BJ (cell line): ENCODE results near the gene YWHAQ. TPM values are rescaled to one million over a fixed set of nuclear protein-coding genes. Genes with fewer than 3 reads are reported as not detected.

Experiments used
- CTCF ChIA-PET: fragments of 350-600 bp; formaldehyde crosslinking; extraction: SDS; loops from one replicate; lab custom pipeline; 2021; ENCODE audit warnings: antibody characterized with exemption, inconsistent platforms; lab: Yijun Ruan, JAX
- POLR2A ChIA-PET: fragments of 300-600 bp; sonication (Branson Sonifier 250); formaldehyde crosslinking; extraction: SDS; loops from one replicate; lab custom pipeline; 2021; ENCODE audit warnings: antibody characterized with exemption; lab: Charles Lee
- DNase-seq: peaks from one replicate; pipeline ENCODE4 v3.0.0-alpha.2; 2011; ENCODE audit warnings: low read depth
- H3K27me3 ChIP-seq: 2 replicates; pipeline ENCODE4 v1.6.0; 2011; ENCODE audit warnings: low read length; ENCODE audit not compliant: control insufficient read depth, insufficient read depth
- H3K36me3 ChIP-seq: 2 replicates; pipeline ENCODE4 v1.5.1; 2011; ENCODE audit warnings: low read length; ENCODE audit not compliant: control insufficient read depth, insufficient read depth
- H3K4me3 ChIP-seq: 2 replicates; pipeline ENCODE4 v1.5.1; 2011; ENCODE audit warnings: low read depth, mild to moderate bottlenecking, control low read depth, low read length
- polyA minus RNA-seq: library from RNA; depleted of rRNA, polyadenylated mRNA; stranded (reverse); fragments of >200 nt; gene quantifications from 2 replicates; pipeline ENCODE4 v1.2.3, GENCODE V29; 2011; rRNA and poly(A)+ RNA removed
- polyA plus RNA-seq: library from polyadenylated mRNA; depleted of rRNA; stranded (reverse); fragments of >200 nt; gene quantifications from 2 replicates; pipeline ENCODE4 v1.2.3, GENCODE V29; 2011; rRNA removed
- TF ChIP-seq, protein P1 (sequence below): IDR thresholded peaks from 2 replicates; pipeline ENCODE4 v1.5.1; 2011; ENCODE audit warnings: low read depth, mild to moderate bottlenecking, control low read depth, inconsistent platforms, low read length, moderate library complexity; ENCODE audit not compliant: insufficient read depth

Gene YWHAQ
- 235 and 305 TPM in 2 replicates for polyA plus RNA-seq
- polyA minus RNA-seq, result 89.1 and 126 TPM in 2 replicates

DNA sequence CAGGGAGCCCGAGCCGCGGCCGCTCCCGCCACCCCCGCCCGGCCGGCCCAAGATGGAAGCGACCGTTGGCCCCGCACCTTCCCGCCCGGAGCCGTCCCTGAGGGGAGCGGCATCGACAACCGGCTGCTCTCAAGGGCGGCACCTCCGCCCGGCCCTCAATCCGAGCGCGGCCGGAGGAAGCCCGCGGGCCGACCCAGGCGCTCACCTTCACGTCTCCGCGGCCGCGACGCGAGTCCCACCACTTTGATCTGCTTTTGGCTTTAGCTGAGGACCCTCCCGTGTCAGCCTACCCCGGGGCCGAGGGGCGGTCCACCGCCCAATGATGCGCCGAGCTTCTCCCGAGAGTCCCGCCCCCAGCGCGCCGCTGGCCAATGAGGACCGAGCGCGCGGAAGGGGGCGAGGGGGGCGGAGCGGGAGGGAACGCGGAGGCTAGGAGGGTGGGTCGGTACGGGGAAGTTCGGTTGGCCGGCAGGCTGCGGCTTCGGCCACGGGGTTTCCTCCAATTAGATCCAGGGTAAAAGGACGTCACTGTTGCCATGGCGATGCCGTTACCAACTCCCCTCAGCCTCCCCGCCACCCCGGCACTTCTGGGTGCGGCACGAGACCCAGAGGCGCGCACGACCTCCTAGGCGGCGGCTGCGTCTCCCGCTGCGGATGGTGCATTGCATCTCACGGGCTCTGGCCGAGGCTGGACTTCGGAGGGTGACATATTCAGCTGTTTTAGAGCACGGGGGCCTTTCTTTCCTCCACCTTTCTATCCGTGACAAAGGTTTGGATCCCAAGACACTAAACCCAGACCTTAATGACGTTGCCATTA is at the start of gene YWHAQ:
TSS of gene YWHAQ (minus strand) at position 262 of the 817 bp plus-strand sequence. CDS start 545 bp downstream, outside the sequence.
- Histone ChIP-seq H3K36me3 (peaks cover 2% of the 10 kb centered on the region), H3K27me3 (no peaks in the 10 kb centered on the region), H3K4me3 (peak within 1 kb of the TSS; percentile 82)
- CTCF ChIA-PET, result interaction anchor here (0.6 to 1.8 kb wide), 4 partner anchors 164 to 351 kb away, joined by 3 read pairs; no protein-coding TSS in a partner anchor
- TF ChIP-seq, protein P1, sequence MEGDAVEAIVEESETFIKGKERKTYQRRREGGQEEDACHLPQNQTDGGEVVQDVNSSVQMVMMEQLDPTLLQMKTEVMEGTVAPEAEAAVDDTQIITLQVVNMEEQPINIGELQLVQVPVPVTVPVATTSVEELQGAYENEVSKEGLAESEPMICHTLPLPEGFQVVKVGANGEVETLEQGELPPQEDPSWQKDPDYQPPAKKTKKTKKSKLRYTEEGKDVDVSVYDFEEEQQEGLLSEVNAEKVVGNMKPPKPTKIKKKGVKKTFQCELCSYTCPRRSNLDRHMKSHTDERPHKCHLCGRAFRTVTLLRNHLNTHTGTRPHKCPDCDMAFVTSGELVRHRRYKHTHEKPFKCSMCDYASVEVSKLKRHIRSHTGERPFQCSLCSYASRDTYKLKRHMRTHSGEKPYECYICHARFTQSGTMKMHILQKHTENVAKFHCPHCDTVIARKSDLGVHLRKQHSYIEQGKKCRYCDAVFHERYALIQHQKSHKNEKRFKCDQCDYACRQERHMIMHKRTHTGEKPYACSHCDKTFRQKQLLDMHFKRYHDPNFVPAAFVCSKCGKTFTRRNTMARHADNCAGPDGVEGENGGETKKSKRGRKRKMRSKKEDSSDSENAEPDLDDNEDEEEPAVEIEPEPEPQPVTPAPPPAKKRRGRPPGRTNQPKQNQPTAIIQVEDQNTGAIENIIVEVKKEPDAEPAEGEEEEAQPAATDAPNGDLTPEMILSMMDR, result no peak
- DNase-seq, result peak; percentile 92
- POLR2A ChIA-PET, result interaction anchor here (0.6 to 1.6 kb wide), 6 partner anchors 8 to 599 kb away, joined by 3 to 9 read pairs (median 3); partner anchors contain the start of gene ADAM17

DNA sequence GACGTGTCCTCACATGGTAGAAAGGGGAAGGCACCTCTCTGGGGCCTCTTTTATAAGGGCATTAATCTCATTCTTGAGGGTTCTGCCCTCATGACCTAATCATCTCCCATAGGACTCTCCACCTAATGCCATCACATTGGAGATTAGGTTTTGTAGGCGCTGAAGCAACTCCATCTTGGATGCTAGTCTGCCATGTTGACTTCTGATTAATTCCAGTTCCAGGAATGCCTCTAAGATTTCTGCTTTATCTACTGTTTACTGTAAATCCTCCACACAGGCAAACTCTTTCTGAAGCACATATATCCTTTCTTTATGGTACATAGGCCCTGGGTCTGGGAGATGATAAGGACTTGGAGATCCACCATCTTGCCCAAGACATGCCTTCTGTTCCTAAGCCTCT is 49.3 kb upstream of the YWHAQ start:
- ChIA-PET CTCF (no interaction called here), POLR2A (no interaction called here)
- DNase-seq, result no peak
- TF ChIP-seq, protein P1, result no peak
- Histone ChIP-seq H3K4me3 (no peak overlapping the region), H3K36me3 (no peaks in the 10 kb centered on the region), H3K27me3 (no peaks in the 10 kb centered on the region)

DNA sequence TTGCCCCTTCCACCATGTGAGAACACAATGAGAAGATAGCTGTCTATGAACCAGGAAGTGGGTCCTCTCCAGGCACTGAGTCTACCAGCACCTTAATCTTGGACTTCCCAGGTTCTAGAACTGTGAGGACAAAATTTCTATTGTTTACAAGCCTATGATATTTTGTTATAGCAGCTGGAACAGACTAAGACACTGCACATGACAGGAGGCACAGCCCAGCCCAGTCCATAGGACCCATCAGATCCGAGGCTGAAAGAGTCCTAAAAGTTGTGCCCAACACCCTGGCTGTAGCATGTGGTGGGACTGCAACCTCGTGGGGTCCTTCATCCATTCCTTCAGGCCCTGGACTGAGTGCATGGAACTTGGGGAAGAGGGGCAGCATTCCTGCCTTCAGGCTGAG is 48.4 kb upstream of the YWHAQ start:
- Histone ChIP-seq H3K36me3 (no peaks in the 10 kb centered on the region), H3K27me3 (no peaks in the 10 kb centered on the region), H3K4me3 (no peak overlapping the region)
- ChIA-PET POLR2A (no interaction called here), CTCF (interaction anchor here (1.0 kb wide), 1 partner anchor 13 kb away, joined by 3 read pairs; no protein-coding TSS in a partner anchor)
- DNase-seq, result no peak
- TF ChIP-seq, protein P1, result no peak

DNA sequence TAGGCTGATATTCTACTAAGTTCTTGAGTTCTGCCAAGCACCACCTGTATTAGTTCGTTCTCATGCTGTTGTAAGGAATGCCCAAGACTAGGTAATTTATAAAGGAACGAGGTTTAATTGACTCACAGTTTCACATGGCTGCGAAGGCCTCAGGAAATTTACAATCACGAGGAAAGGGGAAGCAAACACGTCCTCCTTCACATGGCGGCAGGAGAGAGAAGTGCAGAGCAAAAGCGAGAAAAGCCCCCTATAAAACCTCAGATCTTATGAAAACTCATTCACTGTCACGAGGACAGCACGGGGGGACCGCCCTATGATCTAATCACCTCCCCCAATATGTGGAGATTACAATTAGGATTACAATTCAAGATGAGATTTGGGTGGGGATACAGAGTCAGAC is 47.7 kb upstream of the YWHAQ start:
- CTCF ChIA-PET, result interaction anchor here (0.7 to 1.0 kb wide), 2 partner anchors 13 to 83 kb away, joined by 3 read pairs; no protein-coding TSS in a partner anchor
- Histone ChIP-seq H3K36me3 (no peaks in the 10 kb centered on the region), H3K4me3 (no peak overlapping the region), H3K27me3 (no peaks in the 10 kb centered on the region)
- POLR2A ChIA-PET, result no interaction called here
- TF ChIP-seq, protein P1, result no peak
- no peak for DNase-seq
